Measurements from ENCODE around the gene KLRF2.
A peak's percentile ranks its signal among the peaks of the same experiment; 100 is the strongest.

The KLRF2 gene

DNA sequence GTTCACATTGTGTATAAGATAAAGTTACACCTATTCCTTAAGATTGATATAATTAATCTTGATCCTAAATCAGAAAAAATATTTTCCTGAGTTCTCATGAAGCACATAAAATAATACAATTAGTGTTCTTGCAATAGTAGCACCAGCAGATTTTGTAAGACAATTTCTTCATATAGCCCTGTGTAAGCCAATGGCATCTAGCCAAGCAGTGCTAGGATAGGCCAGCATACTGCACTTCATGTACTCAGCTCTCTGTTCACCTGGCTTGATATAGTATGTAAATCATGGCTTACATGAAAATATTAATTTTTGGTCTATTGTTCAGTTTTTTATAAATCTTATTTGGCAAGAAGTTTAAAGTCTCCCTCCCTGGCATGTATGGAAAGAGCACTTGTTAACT is 1.9 kb downstream of the KLRF2 start:
- DNase-seq (ENCODE audit: low read depth): peak; percentile 77
- TF ChIP-seq, protein P1, sequence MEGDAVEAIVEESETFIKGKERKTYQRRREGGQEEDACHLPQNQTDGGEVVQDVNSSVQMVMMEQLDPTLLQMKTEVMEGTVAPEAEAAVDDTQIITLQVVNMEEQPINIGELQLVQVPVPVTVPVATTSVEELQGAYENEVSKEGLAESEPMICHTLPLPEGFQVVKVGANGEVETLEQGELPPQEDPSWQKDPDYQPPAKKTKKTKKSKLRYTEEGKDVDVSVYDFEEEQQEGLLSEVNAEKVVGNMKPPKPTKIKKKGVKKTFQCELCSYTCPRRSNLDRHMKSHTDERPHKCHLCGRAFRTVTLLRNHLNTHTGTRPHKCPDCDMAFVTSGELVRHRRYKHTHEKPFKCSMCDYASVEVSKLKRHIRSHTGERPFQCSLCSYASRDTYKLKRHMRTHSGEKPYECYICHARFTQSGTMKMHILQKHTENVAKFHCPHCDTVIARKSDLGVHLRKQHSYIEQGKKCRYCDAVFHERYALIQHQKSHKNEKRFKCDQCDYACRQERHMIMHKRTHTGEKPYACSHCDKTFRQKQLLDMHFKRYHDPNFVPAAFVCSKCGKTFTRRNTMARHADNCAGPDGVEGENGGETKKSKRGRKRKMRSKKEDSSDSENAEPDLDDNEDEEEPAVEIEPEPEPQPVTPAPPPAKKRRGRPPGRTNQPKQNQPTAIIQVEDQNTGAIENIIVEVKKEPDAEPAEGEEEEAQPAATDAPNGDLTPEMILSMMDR (IDR thresholded peaks at IDR 0.05; ENCODE audit: insufficient read depth, low read depth, low read length, missing control alignments): no peak
- H3K4me3 ChIP-seq (ENCODE audit: low read length): no peak overlapping the region

DNA sequence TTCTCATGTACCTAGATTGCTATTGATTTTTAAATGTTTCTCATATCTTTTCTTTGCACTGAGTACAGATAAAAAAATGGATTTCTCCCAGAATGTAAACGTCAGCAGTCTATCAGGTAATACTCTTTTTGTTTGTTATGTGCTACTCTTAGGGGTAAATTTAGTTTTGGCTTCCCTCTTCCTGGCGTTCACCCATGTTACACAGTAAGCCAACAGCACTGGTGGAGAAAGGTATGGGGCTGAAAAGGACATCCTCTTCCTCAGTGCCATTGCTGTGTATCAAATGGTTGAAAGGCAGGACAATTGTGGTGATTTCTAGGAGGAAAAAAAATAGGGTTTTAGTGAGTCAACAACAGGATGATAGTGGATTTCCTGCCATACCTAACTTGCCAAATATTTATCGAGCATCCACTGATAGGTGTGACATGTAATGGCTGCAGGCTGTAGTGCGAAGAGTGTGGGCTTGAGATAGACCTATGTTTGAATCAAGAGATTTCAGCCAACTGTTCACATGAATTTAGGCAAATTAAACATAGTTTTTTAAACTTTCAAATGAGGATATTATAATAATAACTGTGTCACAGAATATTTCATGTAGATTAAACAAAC is 7.5 kb downstream of the KLRF2 start:
- H3K4me3 ChIP-seq (ENCODE audit: low read length): no peak overlapping the region
- peak; percentile 23 for DNase-seq (ENCODE audit: low read depth)
- TF ChIP-seq, protein P1 (IDR thresholded peaks at IDR 0.05; ENCODE audit: insufficient read depth, low read depth, low read length, missing control alignments): no peak

DNA sequence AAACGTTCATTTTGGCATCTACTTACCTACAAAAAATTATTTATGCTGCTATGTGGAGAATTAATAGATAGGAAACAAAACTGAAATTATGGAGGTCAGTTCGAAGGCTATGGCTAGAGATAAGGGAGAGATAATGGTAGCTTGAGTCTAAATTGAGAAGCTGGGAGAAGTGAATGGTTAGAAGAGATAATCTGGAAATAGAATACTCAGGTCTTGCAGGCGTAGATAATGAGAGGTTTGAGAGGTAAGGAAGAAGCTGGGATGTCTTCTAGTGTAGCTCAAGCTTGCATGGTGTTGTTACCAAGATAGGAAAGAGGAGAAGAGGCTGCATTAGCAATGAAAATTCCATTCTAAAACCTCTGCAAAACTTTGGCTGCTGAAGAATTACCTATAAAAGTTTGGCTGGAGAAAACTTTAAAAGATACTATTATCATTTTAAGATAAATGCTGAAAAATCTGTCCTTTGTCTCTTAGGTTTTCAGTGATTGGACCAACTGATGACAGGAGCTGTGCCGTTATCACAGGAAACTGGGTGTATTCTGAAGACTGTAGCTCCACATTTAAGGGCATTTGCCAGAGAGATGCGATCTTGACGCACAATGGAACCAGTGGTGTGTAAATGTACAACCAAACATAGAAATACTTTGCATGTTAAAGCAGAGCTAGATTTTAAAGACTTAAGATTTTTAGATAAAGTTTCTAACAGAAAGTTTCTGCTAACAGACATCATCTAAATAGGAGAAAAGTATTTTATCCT is 14.1 kb downstream of the KLRF2 start:
- no peak for DNase-seq (ENCODE audit: low read depth)
- TF ChIP-seq, protein P1 (IDR thresholded peaks at IDR 0.05; ENCODE audit: insufficient read depth, low read depth, low read length, missing control alignments): no peak
- H3K4me3 ChIP-seq (ENCODE audit: low read length): no peak overlapping the region

DNA sequence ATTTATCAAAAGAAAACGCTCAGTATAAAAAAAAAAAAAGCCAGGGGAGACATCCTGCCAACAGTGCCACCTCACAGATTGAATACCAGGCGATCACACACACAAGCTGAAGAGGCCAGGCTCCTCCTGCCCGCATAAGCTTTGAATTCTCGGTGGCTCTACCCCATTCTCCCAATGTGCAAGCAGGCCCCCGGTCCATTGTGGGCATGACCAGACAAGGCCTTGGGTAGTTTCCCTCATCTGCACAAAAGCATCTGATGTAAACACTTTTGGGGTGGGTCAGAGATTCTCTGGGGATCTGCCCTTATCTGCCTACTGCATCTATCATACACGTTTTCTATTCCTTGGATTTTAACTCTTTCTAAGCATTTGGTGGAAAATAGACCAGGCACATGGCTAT is 16.2 kb downstream of the KLRF2 start:
- DNase-seq (ENCODE audit: low read depth): peak; percentile 81
- H3K4me3 ChIP-seq (ENCODE audit: low read length): no peak overlapping the region
- TF ChIP-seq, protein P1 (IDR thresholded peaks at IDR 0.05; ENCODE audit: insufficient read depth, low read depth, low read length, missing control alignments): no peak

DNA sequence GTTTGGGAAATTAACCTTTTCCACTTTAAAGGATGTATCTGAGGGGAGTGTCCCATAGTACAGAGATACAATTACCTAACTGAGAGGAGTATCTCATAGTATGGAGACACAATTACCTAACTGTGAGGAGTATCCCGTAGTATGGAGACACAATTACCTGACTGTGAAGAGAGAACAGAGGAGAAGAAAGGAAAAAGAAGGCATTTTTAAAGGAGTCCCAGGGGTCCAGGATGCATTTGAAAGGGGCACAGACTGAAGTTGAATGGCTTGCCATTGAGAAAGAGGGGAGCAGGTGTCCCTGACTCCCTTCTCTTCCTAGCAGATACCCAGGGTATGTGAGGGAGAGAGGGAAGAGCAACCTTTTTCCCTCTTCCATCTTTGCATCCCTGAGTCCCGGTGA is 17.9 kb downstream of the KLRF2 start:
- DNase-seq (ENCODE audit: low read depth): no peak
- no peak overlapping the region for H3K4me3 ChIP-seq (ENCODE audit: low read length)
- TF ChIP-seq, protein P1 (IDR thresholded peaks at IDR 0.05; ENCODE audit: insufficient read depth, low read depth, low read length, missing control alignments): no peak

DNA sequence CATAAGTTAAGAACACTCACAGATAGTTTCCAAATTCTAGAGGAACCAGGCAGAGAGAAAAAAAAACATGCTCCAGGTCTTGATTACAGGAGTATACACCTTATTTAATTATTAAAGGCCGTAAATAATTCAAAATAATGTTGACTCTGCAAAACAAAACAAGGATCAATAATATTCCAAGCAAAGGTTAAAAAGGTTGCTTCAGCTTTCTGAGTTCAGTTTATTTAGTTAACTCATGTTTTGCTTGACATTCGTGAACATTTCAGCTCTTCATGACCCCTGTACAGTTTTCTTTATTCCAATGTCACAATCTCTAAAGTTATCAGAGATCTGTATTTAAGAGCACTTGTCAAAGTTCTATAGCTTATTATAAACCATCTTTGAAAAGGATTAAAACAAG is 19.6 kb downstream of the KLRF2 start:
- no peak overlapping the region for H3K4me3 ChIP-seq (ENCODE audit: low read length)
- no peak for DNase-seq (ENCODE audit: low read depth)
- TF ChIP-seq, protein P1 (IDR thresholded peaks at IDR 0.05; ENCODE audit: insufficient read depth, low read depth, low read length, missing control alignments): no peak
